ENCODE results near the gene TBC1D16. TPM values are rescaled to one million over a fixed set of nuclear protein-coding genes. Genes with fewer than 3 reads are reported as not detected.

The TBC1D16 gene
- total and polyA plus RNA-seq, 10 of the 15 experiments (the other 5 are each of a cell fraction or from before 2014, with no cell fraction given), result 0.01 to 0.13 (median 0.06) TPM; not detected in 3

- no peak overlapping the region for H3K9ac ChIP-seq (ENCODE audit: control insufficient read depth, insufficient read depth, low read length)
- POLR2A ChIA-PET, result no interaction called here
- SMC1A ChIA-PET (ENCODE audit: uncharacterized antibody, unreplicated experiment), result no interaction called here
- H2AFZ ChIP-seq (ENCODE audit: control insufficient read depth, low read depth, low read length), result no peak overlapping the region
- no peaks in the 10 kb centered on the region for H4K20me1 ChIP-seq (ENCODE audit: control insufficient read depth, insufficient read depth)
- TF ChIP-seq, protein P1, sequence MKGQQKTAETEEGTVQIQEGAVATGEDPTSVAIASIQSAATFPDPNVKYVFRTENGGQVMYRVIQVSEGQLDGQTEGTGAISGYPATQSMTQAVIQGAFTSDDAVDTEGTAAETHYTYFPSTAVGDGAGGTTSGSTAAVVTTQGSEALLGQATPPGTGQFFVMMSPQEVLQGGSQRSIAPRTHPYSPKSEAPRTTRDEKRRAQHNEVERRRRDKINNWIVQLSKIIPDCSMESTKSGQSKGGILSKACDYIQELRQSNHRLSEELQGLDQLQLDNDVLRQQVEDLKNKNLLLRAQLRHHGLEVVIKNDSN (IDR thresholded peaks at IDR 0.05; ENCODE audit: borderline replicate concordance, extremely low read length, insufficient read depth, low read depth, low read length), result no peak
- TF ChIP-seq CHD1 (IDR thresholded peaks at IDR 0.05; ENCODE audit: low read depth, low read length), result no peak
- RAD21 ChIA-PET (ENCODE audit: unreplicated experiment), result no interaction called here
- H3K27ac ChIP-seq (ENCODE audit: control insufficient read depth, insufficient read depth), result no peak overlapping the region
- no peaks in the 10 kb centered on the region for H3K79me2 ChIP-seq (ENCODE audit: control insufficient read depth, insufficient read depth, low read length)
- no peaks in the 10 kb centered on the region for H3K36me3 ChIP-seq (ENCODE audit: control insufficient read depth in 2 of 2, insufficient read depth in 2 of 2, low read length in 1 of 2)
- ATAC-seq (no peak), DNase-seq (ENCODE audit: low read depth, low spot score) (no peak), FAIRE-seq (no peak)
- CTCF ChIA-PET, result interaction anchor here (1.2 kb wide), 1 partner anchor 106 kb away, joined by 3 read pairs; no protein-coding TSS in a partner anchor
- in situ Hi-C loops (cut with MboI), result no loop called here
- H3K4me3 ChIP-seq, result no peak overlapping the region
- BruUV-seq (replicated peaks), result no TSS peak
- H3K4me2 ChIP-seq (ENCODE audit: control insufficient read depth, insufficient read depth), result no peak overlapping the region
- no peaks in the 10 kb centered on the region for H3K9me3 ChIP-seq (replicated peaks; ENCODE audit: control insufficient read depth, insufficient read depth, low read length)
- H3K4me1 ChIP-seq (ENCODE audit: control insufficient read depth, insufficient read depth, low read length), result no peaks in the 10 kb centered on the region
- WGBS (ENCODE audit: insufficient coverage, insufficient replicate concordance, low lambda C conversion rate, missing lambda C conversion rate), result 63% methylated on average over 25 of the region's 31 CpGs
- H3K27me3 ChIP-seq (replicated peaks in 1 of 2; ENCODE audit: control insufficient read depth in 2 of 2, insufficient read depth in 2 of 2, low read length in 1 of 2), result peaks cover 0 to 1% of the 10 kb centered on the region in 2 experiments; a peak in 1 of 4 replicates
- intact Hi-C loops (cut with micrococcal nuclease; ENCODE audit: unreplicated experiment), result no loop called here
These were observed 85.4 kb downstream of the TBC1D16 start for GRCh38 chr17:79950306-79950705.

- POLR2A ChIA-PET, result no interaction called here
- TF ChIP-seq POLR2A (IDR thresholded peaks at IDR 0.05; ENCODE audit: low read depth, low read length) (no peak), CBFB (IDR thresholded peaks at IDR 0.05; ENCODE audit: low read depth) (no peak), PML (IDR thresholded peaks at IDR 0.05; ENCODE audit: low read length) (no peak), HSF1 (IDR thresholded peaks at IDR 0.05; ENCODE audit: low read depth, low read length) (no peak), BHLHE40 (IDR thresholded peaks at IDR 0.05; ENCODE audit: borderline replicate concordance in 1 of 2, low read depth in 2 of 2, low read length in 1 of 2) (no peak), TBL1XR1 (IDR thresholded peaks at IDR 0.05; ENCODE audit: low read depth, low read length) (no peak), WRNIP1 (IDR thresholded peaks at IDR 0.05; ENCODE audit: borderline replicate concordance, low read depth, low read length) (no peak), SREBF1 (IDR thresholded peaks at IDR 0.05; ENCODE audit: low read length) (no peak)
- TF ChIP-seq, protein P2, sequence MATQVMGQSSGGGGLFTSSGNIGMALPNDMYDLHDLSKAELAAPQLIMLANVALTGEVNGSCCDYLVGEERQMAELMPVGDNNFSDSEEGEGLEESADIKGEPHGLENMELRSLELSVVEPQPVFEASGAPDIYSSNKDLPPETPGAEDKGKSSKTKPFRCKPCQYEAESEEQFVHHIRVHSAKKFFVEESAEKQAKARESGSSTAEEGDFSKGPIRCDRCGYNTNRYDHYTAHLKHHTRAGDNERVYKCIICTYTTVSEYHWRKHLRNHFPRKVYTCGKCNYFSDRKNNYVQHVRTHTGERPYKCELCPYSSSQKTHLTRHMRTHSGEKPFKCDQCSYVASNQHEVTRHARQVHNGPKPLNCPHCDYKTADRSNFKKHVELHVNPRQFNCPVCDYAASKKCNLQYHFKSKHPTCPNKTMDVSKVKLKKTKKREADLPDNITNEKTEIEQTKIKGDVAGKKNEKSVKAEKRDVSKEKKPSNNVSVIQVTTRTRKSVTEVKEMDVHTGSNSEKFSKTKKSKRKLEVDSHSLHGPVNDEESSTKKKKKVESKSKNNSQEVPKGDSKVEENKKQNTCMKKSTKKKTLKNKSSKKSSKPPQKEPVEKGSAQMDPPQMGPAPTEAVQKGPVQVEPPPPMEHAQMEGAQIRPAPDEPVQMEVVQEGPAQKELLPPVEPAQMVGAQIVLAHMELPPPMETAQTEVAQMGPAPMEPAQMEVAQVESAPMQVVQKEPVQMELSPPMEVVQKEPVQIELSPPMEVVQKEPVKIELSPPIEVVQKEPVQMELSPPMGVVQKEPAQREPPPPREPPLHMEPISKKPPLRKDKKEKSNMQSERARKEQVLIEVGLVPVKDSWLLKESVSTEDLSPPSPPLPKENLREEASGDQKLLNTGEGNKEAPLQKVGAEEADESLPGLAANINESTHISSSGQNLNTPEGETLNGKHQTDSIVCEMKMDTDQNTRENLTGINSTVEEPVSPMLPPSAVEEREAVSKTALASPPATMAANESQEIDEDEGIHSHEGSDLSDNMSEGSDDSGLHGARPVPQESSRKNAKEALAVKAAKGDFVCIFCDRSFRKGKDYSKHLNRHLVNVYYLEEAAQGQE (IDR thresholded peaks at IDR 0.05; ENCODE audit: low read depth, low read length), result no peak
These were observed 85.9 kb downstream of the TBC1D16 start for GRCh38 chr17:79949656-79950209.

More at GRCh38 chr17:79949656-79950209, 85.9 kb downstream of the TBC1D16 start:
- H3K27ac ChIP-seq (ENCODE audit: control insufficient read depth, insufficient read depth), result no peak overlapping the region
- intact Hi-C loops (cut with micrococcal nuclease; ENCODE audit: unreplicated experiment) (no loop called here), in situ Hi-C loops (cut with MboI) (no loop called here)
- H3K36me3 ChIP-seq (ENCODE audit: control insufficient read depth in 2 of 2, insufficient read depth in 2 of 2, low read length in 1 of 2), result no peaks in the 10 kb centered on the region
- ChIA-PET SMC1A (ENCODE audit: uncharacterized antibody, unreplicated experiment) (no interaction called here), RAD21 (ENCODE audit: unreplicated experiment) (no interaction called here), CTCF (interaction anchor here (1.2 kb wide), 1 partner anchor 106 kb away, joined by 3 read pairs; no protein-coding TSS in a partner anchor)
- BruUV-seq (replicated peaks), result no TSS peak
- no peaks in the 10 kb centered on the region for H3K79me2 ChIP-seq (ENCODE audit: control insufficient read depth, insufficient read depth, low read length)
- no peak overlapping the region for H3K9ac ChIP-seq (ENCODE audit: control insufficient read depth, insufficient read depth, low read length)
- FAIRE-seq (no peak), DNase-seq (ENCODE audit: low read depth, low spot score) (no peak), ATAC-seq (no peak)
- WGBS (ENCODE audit: insufficient coverage, insufficient replicate concordance, low lambda C conversion rate, missing lambda C conversion rate), result 71% methylated on average over 27 of the region's 27 CpGs
- no peak overlapping the region for H3K4me3 ChIP-seq
- H4K20me1 ChIP-seq (ENCODE audit: control insufficient read depth, insufficient read depth), result no peaks in the 10 kb centered on the region
- no peaks in the 10 kb centered on the region for H3K4me1 ChIP-seq (ENCODE audit: control insufficient read depth, insufficient read depth, low read length)
- H3K4me2 ChIP-seq (ENCODE audit: control insufficient read depth, insufficient read depth), result no peak overlapping the region
- peaks cover 0 to 1% of the 10 kb centered on the region in 2 experiments; a peak in 1 of 4 replicates for H3K27me3 ChIP-seq (replicated peaks in 1 of 2; ENCODE audit: control insufficient read depth in 2 of 2, insufficient read depth in 2 of 2, low read length in 1 of 2)
- H3K9me3 ChIP-seq (replicated peaks; ENCODE audit: control insufficient read depth, insufficient read depth, low read length), result no peaks in the 10 kb centered on the region
- no peak overlapping the region for H2AFZ ChIP-seq (ENCODE audit: control insufficient read depth, low read depth, low read length)

All from GM12878 (cell line).